Measurements from ENCODE around the gene BTN1A1.

GRCh38 chr6:26538572-26538902 is 38.4 kb downstream of the BTN1A1 start:
- TF ChIP-seq ZNF274 (IDR thresholded peaks at IDR 0.05; ENCODE audit: low read depth, low read length), result no peak
- TF ChIP-seq YY1 (IDR thresholded peaks at IDR 0.05; ENCODE audit: insufficient read depth, insufficient read length), result no peak
- no peak for TF ChIP-seq SUZ12 (IDR thresholded peaks at IDR 0.05; ENCODE audit: extremely low read depth, insufficient read depth, insufficient read length)
